ENCODE data around the gene LYPD6B.

The LYPD6B gene

DNA sequence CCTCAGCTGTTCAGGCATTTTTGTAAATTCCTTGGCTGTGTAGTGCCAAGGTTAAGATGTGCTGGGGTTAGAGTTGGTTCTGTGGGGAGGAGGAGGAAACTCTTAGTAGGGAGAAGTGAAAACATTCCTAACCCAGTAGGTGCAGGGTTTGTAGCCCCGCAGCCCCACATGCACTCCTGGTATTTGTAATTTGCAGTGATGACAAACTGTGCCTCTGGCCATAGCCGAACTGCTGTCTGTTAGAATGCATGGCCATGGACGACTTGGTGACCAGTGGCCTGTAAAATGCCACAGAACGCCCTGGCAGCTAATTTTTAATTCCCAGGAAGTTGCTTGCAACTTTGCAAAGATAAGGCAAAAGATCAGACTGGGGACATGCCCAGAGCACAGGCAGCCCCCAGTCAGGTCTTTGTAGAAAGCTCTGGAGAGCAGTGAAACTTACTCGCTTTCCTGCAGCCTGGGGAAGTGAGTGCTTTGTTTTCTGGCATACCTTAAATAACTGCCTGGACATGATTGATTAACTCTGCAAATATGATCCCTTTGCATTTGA lies 38.4 kb downstream of the LYPD6B start:
- DNase-seq (ENCODE audit: low read depth in 2 of 2): no peak

DNA sequence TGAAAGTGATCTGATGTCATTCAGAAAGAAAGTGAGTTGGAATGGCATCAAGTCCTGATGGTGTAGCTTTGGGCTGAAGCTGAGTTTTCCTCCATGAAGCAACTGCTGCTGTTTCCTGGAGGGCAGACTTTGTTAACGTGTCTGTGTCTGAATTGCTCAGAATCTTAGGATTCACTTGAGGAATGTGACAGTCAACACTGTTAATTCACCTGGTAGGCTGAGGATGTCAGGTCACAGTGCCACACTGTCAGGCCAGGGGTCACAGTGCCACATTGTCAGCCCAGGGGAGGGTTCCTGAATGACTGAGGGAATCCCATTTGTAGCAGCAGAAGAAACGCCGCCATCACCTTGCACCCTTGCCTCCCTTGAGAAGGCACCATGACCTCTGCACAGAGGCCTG lies 39.4 kb downstream of the LYPD6B start:
- DNase-seq (ENCODE audit: low read depth in 2 of 2): no peak

DNA sequence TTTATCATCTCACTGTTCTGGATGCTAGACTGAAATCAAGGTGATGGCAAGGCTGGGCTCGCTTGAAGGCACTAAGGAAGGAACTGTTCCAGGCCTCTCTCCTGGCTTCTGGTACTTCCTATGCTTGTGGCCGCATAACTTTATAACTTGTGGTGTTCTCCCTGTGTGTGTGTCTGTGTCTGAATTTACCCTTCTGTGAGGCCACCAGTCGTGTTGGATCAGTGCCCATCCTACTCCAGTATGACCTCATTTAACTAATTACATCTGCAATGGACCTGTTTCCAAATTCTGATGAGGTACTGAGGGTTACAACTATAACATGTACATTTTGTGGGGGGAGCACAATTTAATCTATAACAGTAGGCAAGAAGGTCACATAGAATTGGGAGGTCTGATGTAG lies 41.6 kb downstream of the LYPD6B start:
- no peak for DNase-seq (ENCODE audit: low read depth in 2 of 2)

DNA sequence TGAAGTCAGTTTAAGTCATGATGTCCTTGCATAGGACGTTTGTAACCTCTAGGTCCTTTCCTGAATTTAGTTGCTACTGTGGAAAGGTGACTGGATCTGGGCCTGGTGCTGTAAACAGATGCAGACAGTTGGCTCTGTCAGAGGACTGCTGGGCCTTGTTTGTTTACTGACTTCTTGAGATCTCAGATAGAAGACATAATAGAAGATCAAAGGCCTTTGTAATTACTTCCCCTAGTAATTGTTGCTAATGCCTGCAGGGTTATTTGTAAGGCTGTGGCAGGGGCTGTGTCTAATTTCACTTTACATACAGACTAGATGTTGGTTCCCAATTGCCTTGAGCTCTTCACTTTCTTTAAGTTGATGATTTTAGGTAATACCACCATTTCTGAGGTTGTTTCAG lies 42.5 kb downstream of the LYPD6B start:
- DNase-seq (ENCODE audit: low read depth in 2 of 2): no peak

DNA sequence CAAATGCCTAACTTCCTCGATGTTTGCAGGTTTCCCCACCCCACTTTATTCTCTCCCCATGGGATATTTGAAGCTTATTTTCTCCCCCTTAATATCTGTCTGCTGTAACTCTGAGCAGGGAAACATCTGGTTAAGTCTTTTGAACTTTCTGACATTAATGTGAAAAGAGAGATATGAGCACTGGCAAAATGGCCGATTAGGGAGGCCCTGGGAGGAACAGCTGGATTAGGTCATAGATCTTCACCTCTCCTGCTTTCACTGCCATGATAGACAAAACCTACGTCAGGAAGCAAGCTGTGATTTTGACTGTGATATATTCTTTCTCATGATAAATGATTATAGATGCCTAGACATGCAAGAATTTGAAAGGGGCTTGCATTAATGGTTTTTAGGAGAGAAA lies 43.6 kb downstream of the LYPD6B start:
- DNase-seq (ENCODE audit: low read depth in 2 of 2): no peak

DNA sequence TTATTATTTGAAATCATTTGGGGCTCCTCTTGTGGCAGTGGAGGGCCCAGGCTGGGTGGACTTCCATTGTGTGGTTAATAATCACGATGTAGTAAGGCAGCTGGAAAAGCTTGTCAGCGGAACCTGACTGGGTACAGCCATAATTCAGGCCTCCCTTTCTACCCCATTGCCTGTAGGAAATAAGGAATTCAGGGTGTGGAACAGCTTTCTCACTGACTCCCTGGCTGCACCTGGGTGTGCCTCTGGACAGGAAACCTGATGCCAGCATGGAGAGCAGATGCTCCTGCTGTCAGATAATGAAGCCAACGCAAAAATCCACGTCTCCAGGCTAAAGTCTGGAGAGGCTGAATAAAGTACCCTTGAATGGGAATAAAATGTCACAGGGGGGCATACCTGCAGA lies 44.2 kb downstream of the LYPD6B start:
- DNase-seq (ENCODE audit: low read depth in 2 of 2): no peak

GRCh38 chr2:149084924-149085795 lies 46.7 kb downstream of the LYPD6B start:
- no peak for DNase-seq (ENCODE audit: low read depth in 2 of 2)

DNA sequence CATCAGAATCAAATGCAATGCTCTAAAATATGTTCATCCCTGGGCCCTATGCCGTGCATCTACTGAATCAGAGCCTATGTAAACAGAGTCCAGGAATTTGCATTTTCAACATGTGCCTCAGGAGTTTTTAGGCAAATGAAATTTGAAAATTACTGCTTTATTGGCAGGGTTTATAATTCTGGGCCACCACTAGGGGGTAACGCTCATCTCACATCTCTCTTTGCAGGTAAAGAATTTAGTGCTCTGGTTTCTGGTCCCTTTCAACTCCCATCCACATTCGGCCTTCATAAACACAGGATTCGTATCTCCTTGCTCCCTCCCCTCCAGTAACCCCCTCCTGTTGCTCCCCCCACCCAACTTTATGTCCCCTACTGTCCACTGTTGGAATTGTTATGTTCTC lies 49.3 kb downstream of the LYPD6B start:
- DNase-seq (ENCODE audit: low read depth in 2 of 2): no peak

- no peak for DNase-seq (ENCODE audit: low read depth in 2 of 2)
These were observed 50.6 kb downstream of the LYPD6B start for GRCh38 chr2:149089068-149089467.

DNA sequence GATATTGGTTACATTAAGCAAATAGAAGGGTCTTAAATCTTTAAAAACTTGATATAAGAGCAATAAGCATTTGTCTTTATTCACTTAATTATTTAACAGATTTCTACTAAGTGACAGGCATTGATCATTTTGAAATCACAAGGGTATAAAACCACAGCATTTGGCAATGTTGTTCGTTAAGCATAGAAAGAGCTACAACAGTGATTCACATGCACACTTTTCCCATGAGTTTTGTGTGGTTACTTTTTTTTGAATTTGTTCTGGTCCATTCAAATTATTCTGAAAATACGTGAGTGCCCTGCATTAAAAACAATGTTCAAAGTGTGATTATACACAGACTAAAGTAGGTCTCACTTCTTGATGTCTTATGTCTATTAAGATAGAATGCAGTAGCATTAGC lies 52.2 kb downstream of the LYPD6B start:
- DNase-seq (ENCODE audit: low read depth in 2 of 2): no peak

DNA sequence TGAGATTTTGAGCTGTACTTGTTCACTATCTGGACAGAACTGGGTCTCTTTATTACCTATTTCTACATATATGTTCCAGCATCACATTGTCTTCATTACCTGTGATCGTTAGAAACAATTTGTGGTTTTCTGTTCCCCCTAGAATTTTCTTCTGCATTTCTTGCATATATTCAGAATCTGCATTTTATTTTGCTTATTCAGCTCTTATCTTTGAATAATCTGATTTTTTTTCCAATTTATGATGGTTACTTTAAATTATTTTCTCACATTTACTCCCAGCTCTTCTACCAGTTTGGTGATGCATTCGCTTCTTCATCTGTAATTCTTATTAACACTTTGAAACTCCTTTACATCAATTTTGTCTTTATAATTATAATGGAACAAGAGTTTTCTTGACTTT lies 55.1 kb downstream of the LYPD6B start:
- no peak for DNase-seq (ENCODE audit: low read depth in 2 of 2)

DNA sequence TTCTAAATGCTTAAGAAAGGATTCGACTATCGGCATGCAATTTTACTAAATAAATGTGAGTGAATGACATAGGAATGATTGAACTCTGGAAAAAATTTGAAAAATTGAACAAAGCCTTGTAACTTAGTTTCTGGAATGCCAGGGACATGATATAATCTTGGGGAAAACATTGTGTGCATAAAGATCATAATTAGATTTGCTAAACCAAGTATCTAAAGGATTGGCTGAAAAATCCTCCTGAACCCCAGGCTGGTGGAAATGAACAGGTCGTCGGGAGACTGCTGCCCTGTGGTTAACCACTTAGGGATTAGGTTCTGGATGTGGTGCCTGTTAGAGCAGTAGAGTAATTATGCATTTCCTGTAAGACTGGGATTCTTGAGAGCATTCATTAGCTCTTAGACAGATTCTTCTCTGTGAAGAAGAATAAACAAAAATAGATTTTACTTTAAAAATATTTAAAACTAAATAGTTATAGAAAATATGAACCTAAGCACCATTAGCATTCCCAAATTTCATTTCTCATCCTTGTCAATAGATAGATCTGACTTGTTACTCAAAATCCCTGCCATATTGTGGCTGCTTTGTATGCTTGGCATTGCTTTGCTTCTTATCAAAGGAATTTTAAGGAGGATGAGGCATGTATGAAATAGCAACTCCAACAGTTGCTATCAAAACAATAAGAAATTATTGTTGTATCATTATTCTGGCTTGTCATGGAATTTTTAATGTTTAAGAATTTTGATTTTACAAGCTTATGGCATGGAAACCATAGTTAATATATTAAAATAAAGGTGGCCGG lies 55.9 kb downstream of the LYPD6B start:
- no peak for DNase-seq (ENCODE audit: low read depth in 2 of 2)

DNA sequence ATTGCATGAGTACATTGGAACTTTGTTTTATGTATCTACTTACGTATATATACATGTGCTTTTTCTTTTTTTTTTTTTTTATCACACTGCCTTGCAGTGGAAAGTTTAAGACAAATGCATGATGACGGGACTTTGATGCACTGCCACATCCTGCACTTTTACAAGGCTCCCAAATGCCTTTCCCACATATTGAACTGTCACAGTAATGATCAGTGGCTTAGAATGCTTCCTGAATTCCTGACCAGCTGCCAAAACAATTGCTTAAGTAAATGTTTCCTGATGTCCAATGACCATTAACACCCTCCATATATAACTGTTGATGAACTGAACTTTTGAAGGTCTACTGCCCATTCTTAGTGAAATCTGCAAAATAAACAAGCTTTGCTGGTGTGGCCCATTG lies 60.2 kb downstream of the LYPD6B start:
- DNase-seq (ENCODE audit: low read depth in 2 of 2): no peak

- no peak for DNase-seq (ENCODE audit: low read depth in 2 of 2)
These were observed 60.8 kb downstream of the LYPD6B start for GRCh38 chr2:149099298-149099697.

DNA sequence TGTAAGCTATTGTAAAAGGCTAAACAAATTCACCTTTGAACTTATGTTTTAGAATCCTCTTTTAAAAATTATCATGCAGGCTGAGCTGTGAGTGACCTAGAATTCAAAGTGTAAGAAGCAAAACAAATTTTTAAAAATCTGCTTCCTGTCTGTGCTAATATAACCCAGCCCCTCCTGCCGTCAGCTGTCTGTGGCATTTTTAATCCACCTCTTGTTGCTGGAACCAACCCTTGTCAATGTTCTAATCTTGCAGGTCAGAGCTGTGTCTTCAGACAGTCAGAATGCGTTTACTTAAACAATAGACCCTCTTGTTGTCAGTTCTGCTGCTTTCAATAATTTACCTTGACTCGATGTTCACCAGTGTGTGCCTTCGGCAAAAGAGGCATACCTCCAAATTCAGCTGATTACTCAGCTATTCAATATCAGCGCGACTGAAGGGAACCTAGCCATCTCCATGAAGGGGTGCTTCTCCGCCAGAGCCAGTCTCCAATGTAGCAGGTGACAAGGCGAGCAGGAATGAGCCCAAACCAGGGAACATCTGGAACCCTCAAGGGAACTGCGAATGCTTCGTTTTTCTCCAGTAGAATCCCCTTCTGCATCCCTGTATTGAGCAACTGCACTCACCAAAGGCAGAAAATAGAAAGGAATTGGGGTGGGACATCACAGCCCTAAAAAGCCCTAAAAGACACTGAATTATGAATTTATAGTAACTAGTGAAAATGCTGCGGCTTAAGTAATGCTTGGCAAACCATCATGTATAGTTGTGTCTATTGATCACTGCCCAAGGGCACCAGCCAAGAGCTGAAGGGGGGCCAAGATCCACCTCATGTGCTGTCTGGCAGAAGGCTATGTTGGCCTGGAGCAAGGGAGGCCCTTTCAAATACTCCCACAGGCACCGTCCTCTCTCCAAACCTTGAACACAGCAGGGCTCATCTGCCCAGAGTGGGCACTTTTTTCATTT lies 62.5 kb downstream of the LYPD6B start:
- no peak for DNase-seq (ENCODE audit: low read depth in 2 of 2)

DNA sequence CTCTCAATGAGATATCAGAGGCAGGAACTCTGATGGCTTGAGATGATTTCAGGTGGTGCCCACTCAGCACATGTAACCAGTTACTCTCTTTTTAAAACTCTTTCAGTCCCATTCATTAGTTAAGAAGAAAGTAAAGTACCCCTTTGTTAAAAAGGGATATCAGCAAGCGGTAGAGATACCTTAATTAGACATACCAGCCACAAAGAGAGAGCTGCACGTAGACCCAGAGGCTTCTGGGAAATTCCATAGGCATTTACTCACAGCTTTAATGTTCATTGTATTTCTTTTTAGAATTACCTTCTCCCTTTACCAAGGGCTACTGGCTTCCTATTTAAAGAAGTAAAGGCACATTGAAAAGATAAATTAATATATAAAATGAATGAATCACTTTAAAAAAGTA lies 63.3 kb downstream of the LYPD6B start:
- no peak for DNase-seq (ENCODE audit: low read depth in 2 of 2)

GRCh38 chr2:149103081-149103620 lies 64.7 kb downstream of the LYPD6B start:
- DNase-seq (ENCODE audit: low read depth in 2 of 2): no peak

GRCh38 chr2:149104221-149104620 lies 65.7 kb downstream of the LYPD6B start:
- DNase-seq (ENCODE audit: low read depth in 2 of 2): no peak

DNA sequence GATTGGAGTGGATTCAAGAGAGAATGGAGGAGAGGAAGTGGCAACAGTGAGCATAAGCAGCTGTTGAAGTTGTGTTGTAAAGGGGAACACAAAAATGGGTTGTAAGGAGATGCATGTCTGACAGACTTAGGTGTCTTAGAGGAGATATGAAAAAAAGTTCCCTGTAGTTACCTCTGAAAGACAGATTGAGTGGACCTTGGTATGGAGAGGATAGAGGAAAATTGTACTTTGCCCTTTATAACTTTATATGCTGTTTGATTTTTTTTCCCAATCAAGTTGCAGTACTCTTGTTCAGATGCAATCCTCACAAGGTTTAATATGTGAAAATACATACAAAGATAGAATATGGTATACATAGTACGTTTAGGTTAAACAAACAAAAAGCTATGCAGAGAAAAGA lies 73.6 kb downstream of the LYPD6B start:
- no peak for DNase-seq (ENCODE audit: low read depth in 2 of 2)

GRCh38 chr2:149112713-149113112 lies 74.2 kb downstream of the LYPD6B start:
- no peak for DNase-seq (ENCODE audit: low read depth in 2 of 2)

DNA sequence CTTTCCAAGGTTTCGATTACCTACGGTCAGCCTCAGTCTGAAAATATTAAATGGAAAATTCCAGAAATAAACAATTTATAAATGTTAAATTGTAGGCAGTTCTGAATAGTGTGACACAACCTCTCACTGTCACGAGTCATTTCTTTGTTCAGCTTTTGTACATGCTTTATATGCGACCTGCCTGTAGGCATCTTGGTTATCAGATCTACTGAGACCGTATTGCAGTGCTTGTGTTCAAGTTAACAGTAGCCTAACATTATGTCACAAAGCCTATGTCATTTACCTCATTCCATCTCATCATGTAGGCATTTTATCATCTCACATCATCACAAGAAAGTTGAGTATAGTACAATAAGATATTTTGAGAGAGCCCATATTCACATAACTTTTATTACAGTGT lies 77.3 kb downstream of the LYPD6B start:
- no peak for DNase-seq (ENCODE audit: low read depth in 2 of 2)

Data from stimulated activated CD8-positive, alpha-beta memory T cell treated with anti-CD3 and anti-CD28 coated beads, Interleukin-7, amount 100 ng/mL, for 4 hours (primary cell).